Stimulated activated CD4-positive, alpha-beta T cell treated with anti-CD3 and anti-CD28 coated beads, Interleukin-2, amount 100 ng/mL, for 4 hours (primary cell): Measurements from ENCODE around the gene PTPA.

ENCODE experiments used
- DNase-seq: peaks from one replicate; pipeline ENCODE4 v3.0.0-alpha.2; 2020; ENCODE audit warnings: low read depth

The PTPA gene

GRCh38 chr9:129110740-129111527 is at the start of gene PTPA, which contains the start of gene CRAT:
Gene PTPA (plus strand): TSS chr9:129111415. CDS start chr9:129111601, 186 bp downstream.
Gene CRAT (minus strand): TSS chr9:129110793. CDS start chr9:129110509, 284 bp downstream.
- DNase-seq, result peak; percentile 91

GRCh38 chr9:129063061-129063460 is 48.2 kb upstream of the PTPA start:
- DNase-seq, result no peak

- no peak for DNase-seq
Measured at GRCh38 chr9:129064499-129064908, 46.7 kb upstream of the PTPA start.

- no peak for DNase-seq
Measured at GRCh38 chr9:129068110-129068509, 43.1 kb upstream of the PTPA start.

GRCh38 chr9:129068990-129069861 is 42.0 kb upstream of the PTPA start:
- DNase-seq, result peak; percentile 32

GRCh38 chr9:129069862-129070641 is 41.2 kb upstream of the PTPA start:
- DNase-seq, result no peak

- DNase-seq, result no peak
Measured at GRCh38 chr9:129070696-129071525, 40.3 kb upstream of the PTPA start.

- DNase-seq, result no peak
Measured at GRCh38 chr9:129071526-129072126, 39.6 kb upstream of the PTPA start.

- DNase-seq, result no peak
Measured at GRCh38 chr9:129072171-129072570, 39.0 kb upstream of the PTPA start.

GRCh38 chr9:129073404-129073803 is 37.8 kb upstream of the PTPA start:
- DNase-seq, result no peak

- no peak for DNase-seq
Measured at GRCh38 chr9:129074106-129074505, 37.1 kb upstream of the PTPA start.

- DNase-seq, result no peak
Measured at GRCh38 chr9:129075996-129076639, 35.1 kb upstream of the PTPA start.

- DNase-seq, result no peak
Measured at GRCh38 chr9:129076640-129077037, 34.6 kb upstream of the PTPA start.

- no peak for DNase-seq
Measured at GRCh38 chr9:129077236-129077635, 34.0 kb upstream of the PTPA start.

- no peak for DNase-seq
Measured at GRCh38 chr9:129078691-129079503, 32.3 kb upstream of the PTPA start.

GRCh38 chr9:129079829-129080228 is 31.4 kb upstream of the PTPA start:
- DNase-seq, result no peak

- no peak for DNase-seq
Measured at GRCh38 chr9:129080298-129080600, 31.0 kb upstream of the PTPA start.

- peak; percentile 98 for DNase-seq
Measured at GRCh38 chr9:129080601-129081387, 30.4 kb upstream of the PTPA start, which contains the start of gene DOLPP1. Gene DOLPP1 (plus strand): TSS chr9:129081111. CDS start chr9:129081132, 21 bp downstream.
